ENCODE results near the gene SLC7A10. TPM values are rescaled to one million over a fixed set of nuclear protein-coding genes. Genes with fewer than 3 reads are reported as not detected.
"Not testable (repeated sequence)": the region's sequence is repeated elsewhere in the genome, so short reads cannot be mapped to it uniquely, and the experiment has no call there.

Gene SLC7A10
- total RNA-seq, 1 donor from 2014 or later = 0.62 TPM

DNA sequence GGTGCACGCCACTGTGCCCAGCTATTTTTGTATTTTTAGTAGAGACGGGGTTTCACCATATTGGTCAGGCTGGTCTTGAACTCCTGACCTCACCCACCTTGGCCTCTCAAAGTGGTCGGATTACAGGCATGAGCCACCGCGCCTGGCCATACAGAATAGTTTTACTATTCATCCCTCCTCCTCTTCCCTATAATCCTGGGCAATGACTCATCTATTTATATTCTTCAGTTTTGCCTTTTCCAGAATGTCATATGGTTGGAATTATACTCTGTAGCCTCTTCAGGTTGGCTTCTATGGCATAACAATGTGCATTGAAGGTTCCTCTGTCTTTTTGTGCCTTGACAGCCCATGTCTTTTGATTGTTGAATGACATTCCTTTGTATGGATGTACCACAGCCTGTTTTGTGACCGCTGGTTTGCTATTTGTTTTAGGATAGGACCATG is 53.7 kb downstream of the SLC7A10 start:
- H3K4me1 ChIP-seq = peaks cover 8% of the 10 kb centered on the region
- no peaks in the 10 kb centered on the region for H3K36me3 ChIP-seq
- H3K27ac ChIP-seq = no peak overlapping the region
- H3K27me3 ChIP-seq (ENCODE audit: low read depth) = no peaks in the 10 kb centered on the region
- DNase-seq (no peak), ATAC-seq (no peak)
- intact Hi-C loops (cut with DNase I) = no loop called here
- H3K4me3 ChIP-seq = no peak overlapping the region
- TF ChIP-seq, protein P1, sequence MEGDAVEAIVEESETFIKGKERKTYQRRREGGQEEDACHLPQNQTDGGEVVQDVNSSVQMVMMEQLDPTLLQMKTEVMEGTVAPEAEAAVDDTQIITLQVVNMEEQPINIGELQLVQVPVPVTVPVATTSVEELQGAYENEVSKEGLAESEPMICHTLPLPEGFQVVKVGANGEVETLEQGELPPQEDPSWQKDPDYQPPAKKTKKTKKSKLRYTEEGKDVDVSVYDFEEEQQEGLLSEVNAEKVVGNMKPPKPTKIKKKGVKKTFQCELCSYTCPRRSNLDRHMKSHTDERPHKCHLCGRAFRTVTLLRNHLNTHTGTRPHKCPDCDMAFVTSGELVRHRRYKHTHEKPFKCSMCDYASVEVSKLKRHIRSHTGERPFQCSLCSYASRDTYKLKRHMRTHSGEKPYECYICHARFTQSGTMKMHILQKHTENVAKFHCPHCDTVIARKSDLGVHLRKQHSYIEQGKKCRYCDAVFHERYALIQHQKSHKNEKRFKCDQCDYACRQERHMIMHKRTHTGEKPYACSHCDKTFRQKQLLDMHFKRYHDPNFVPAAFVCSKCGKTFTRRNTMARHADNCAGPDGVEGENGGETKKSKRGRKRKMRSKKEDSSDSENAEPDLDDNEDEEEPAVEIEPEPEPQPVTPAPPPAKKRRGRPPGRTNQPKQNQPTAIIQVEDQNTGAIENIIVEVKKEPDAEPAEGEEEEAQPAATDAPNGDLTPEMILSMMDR (IDR thresholded peaks at IDR 0.05) = no peak
- no peaks in the 10 kb centered on the region for H3K9me3 ChIP-seq

DNA sequence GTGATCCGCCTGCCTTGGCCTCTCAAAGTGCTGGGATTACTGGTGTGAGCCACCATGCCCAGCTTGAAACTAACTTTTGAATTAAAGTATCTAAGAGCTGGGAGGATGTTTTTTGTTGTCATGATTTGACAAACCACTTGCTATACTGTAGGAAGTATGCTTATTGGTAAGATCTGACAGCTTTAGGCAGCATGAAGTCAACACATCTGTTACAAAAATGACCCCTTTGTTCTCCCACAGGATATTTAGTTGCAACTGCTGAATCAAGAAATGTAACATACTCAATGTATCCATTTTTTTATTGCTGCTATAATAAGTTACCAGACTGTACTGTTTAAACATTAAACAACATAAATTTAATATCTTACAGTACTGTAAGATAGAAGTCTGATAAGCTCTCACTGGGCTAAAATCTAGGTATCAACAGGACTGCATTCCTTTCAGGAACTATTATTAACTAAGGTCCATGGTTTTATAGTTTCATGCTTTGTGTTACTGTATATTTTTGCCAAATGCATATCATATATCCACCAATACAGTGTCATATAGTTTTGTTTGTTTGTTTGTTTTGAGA is 54.3 kb downstream of the SLC7A10 start:
- Histone ChIP-seq H3K27ac (no peak overlapping the region), H3K4me3 (no peak overlapping the region), H3K36me3 (no peaks in the 10 kb centered on the region), H3K4me1 (peaks cover 8% of the 10 kb centered on the region), H3K9me3 (no peaks in the 10 kb centered on the region), H3K27me3 (ENCODE audit: low read depth) (no peaks in the 10 kb centered on the region)
- intact Hi-C loops (cut with DNase I) = no loop called here
- no peak for ATAC-seq
- no peak for DNase-seq
- TF ChIP-seq, protein P1 (IDR thresholded peaks at IDR 0.05) = no peak

DNA sequence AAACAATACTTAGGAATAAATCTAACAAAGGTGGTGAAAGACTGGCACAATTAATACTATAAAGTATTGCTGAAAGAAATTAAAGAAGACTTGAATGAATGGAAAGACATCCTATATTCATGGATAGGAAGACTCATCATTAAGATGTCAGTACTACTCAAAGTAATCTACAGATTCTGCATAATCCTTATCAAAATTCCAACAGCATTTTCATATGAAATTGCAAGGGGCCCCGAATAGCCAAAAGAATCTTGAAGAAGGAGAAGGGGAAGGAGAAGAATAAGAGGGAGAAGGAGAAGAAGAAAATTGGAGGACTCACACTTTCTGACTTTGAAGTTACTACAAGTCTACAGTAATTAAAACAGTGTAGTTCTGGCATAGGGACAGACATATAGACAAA is 57.1 kb downstream of the SLC7A10 start:
- TF ChIP-seq, protein P1 (IDR thresholded peaks at IDR 0.05) = no peak
- no peak overlapping the region for H3K4me3 ChIP-seq
- intact Hi-C loops (cut with DNase I) = no loop called here
- no peak overlapping the region for H3K27ac ChIP-seq
- ATAC-seq = no peak
- H3K36me3 ChIP-seq = no peaks in the 10 kb centered on the region
- no peaks in the 10 kb centered on the region for H3K9me3 ChIP-seq
- H3K4me1 ChIP-seq = no peaks in the 10 kb centered on the region
- DNase-seq = no peak
- H3K27me3 ChIP-seq (ENCODE audit: low read depth) = no peaks in the 10 kb centered on the region

- H3K27ac ChIP-seq = no peak overlapping the region
- H3K27me3 ChIP-seq (ENCODE audit: low read depth) = no peaks in the 10 kb centered on the region
- H3K4me3 ChIP-seq = no peak overlapping the region
- H3K9me3 ChIP-seq = no peaks in the 10 kb centered on the region
- H3K36me3 ChIP-seq = no peaks in the 10 kb centered on the region
- intact Hi-C loops (cut with DNase I) = no loop called here
- ATAC-seq (no peak), DNase-seq (no peak)
- no peaks in the 10 kb centered on the region for H3K4me1 ChIP-seq
- TF ChIP-seq, protein P1 (IDR thresholded peaks at IDR 0.05) = no peak
Observed at GRCh38 chr19:33167438-33167837, 58.2 kb downstream of the SLC7A10 start.

GRCh38 chr19:33166037-33166436 is 59.6 kb downstream of the SLC7A10 start:
- H3K27me3 ChIP-seq (ENCODE audit: low read depth); H3K36me3 ChIP-seq; H3K4me1 ChIP-seq; intact Hi-C loops (cut with DNase I); H3K27ac ChIP-seq; ATAC-seq; H3K4me3 ChIP-seq; DNase-seq; H3K9me3 ChIP-seq: not testable (repeated sequence)

- TF ChIP-seq, protein P1 (IDR thresholded peaks at IDR 0.05) = no peak
- intact Hi-C loops (cut with DNase I) = no loop called here
- no peak overlapping the region for H3K27ac ChIP-seq
- no peaks in the 10 kb centered on the region for H3K27me3 ChIP-seq (ENCODE audit: low read depth)
- no peak for ATAC-seq
- no peaks in the 10 kb centered on the region for H3K9me3 ChIP-seq
- H3K36me3 ChIP-seq = no peaks in the 10 kb centered on the region
- H3K4me3 ChIP-seq = no peak overlapping the region
- DNase-seq = no peak
- H3K4me1 ChIP-seq = no peaks in the 10 kb centered on the region
Observed at GRCh38 chr19:33163481-33163880, 62.2 kb downstream of the SLC7A10 start.

Measured in lower lobe of right lung (tissue), 2 donors.